Measurements from ENCODE around the gene ZRSR2. TPM values are rescaled to one million over a fixed set of nuclear protein-coding genes. Genes with fewer than 3 reads are reported as not detected.
A peak's percentile ranks its signal among the peaks of the same experiment; 100 is the strongest.

ZRSR2 gene
- total RNA-seq, 1 donor from 2014 or later, result 9.5 TPM

GRCh38 chrX:15849555-15849954, 59.3 kb downstream of the ZRSR2 start:
- DNase-seq (no peak), ATAC-seq (no peak)
- Histone ChIP-seq H3K27me3 (no peaks in the 10 kb centered on the region), H3K9me3 (no peaks in the 10 kb centered on the region), H3K36me3 (no peaks in the 10 kb centered on the region), H3K27ac (no peak overlapping the region), H3K4me1 (no peaks in the 10 kb centered on the region), H3K4me3 (no peak overlapping the region)
- TF ChIP-seq, protein P1, sequence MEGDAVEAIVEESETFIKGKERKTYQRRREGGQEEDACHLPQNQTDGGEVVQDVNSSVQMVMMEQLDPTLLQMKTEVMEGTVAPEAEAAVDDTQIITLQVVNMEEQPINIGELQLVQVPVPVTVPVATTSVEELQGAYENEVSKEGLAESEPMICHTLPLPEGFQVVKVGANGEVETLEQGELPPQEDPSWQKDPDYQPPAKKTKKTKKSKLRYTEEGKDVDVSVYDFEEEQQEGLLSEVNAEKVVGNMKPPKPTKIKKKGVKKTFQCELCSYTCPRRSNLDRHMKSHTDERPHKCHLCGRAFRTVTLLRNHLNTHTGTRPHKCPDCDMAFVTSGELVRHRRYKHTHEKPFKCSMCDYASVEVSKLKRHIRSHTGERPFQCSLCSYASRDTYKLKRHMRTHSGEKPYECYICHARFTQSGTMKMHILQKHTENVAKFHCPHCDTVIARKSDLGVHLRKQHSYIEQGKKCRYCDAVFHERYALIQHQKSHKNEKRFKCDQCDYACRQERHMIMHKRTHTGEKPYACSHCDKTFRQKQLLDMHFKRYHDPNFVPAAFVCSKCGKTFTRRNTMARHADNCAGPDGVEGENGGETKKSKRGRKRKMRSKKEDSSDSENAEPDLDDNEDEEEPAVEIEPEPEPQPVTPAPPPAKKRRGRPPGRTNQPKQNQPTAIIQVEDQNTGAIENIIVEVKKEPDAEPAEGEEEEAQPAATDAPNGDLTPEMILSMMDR (IDR thresholded peaks at IDR 0.05), result peak; percentile 19
- intact Hi-C loops (cut with DNase I), result no loop called here

- no peak for DNase-seq
- peak overlapping the region; percentile 60 for H3K4me3 ChIP-seq
- no peaks in the 10 kb centered on the region for H3K36me3 ChIP-seq
- intact Hi-C loops (cut with DNase I), result no loop called here
- H3K9me3 ChIP-seq, result no peaks in the 10 kb centered on the region
- TF ChIP-seq, protein P1 (IDR thresholded peaks at IDR 0.05), result no peak
- H3K27ac ChIP-seq, result peak overlapping the region; percentile 82
- H3K4me1 ChIP-seq, result no peaks in the 10 kb centered on the region
- H3K27me3 ChIP-seq, result no peaks in the 10 kb centered on the region
- ATAC-seq, result no peak
Measured at GRCh38 chrX:15853586-15854079, 63.3 kb downstream of the ZRSR2 start.

DNA sequence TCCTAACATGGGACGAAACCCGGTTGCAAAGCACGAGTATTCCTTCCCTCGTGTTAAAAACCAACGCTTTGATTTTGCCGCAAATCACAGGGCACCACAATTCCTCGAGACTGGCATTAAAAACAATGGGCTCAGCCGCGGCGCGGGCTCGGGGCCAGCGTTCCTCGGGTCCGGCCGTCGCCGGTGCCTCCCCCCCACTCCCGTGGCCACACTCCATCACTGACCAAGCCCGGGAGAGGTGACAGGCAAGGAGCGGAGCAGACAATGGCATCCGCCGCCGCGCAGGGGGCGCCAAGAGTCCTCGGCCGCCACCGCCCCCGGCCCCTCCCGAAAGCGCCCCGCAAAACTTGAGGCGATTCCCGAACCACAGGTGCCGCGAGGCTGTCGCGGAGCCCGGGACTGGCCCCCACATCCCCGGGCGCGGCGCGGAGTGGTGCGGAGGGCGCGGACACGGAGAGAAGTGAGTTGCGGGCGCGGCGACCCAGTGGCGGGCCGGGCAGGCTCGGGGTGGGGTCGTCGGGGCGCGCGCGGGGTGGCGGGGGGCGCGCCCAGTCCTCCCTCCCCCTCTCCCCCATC, 63.9 kb downstream of the ZRSR2 start:
- peak overlapping the region; percentile 60 for H3K4me3 ChIP-seq
- H3K27me3 ChIP-seq, result no peaks in the 10 kb centered on the region
- no peaks in the 10 kb centered on the region for H3K9me3 ChIP-seq
- H3K36me3 ChIP-seq, result no peaks in the 10 kb centered on the region
- peak; percentile 78 for DNase-seq
- TF ChIP-seq, protein P1 (IDR thresholded peaks at IDR 0.05), result peak; percentile 27
- H3K4me1 ChIP-seq, result no peaks in the 10 kb centered on the region
- peak overlapping the region; percentile 82 for H3K27ac ChIP-seq
- intact Hi-C loops (cut with DNase I), result no loop called here
- peak; percentile 53 for ATAC-seq

DNA sequence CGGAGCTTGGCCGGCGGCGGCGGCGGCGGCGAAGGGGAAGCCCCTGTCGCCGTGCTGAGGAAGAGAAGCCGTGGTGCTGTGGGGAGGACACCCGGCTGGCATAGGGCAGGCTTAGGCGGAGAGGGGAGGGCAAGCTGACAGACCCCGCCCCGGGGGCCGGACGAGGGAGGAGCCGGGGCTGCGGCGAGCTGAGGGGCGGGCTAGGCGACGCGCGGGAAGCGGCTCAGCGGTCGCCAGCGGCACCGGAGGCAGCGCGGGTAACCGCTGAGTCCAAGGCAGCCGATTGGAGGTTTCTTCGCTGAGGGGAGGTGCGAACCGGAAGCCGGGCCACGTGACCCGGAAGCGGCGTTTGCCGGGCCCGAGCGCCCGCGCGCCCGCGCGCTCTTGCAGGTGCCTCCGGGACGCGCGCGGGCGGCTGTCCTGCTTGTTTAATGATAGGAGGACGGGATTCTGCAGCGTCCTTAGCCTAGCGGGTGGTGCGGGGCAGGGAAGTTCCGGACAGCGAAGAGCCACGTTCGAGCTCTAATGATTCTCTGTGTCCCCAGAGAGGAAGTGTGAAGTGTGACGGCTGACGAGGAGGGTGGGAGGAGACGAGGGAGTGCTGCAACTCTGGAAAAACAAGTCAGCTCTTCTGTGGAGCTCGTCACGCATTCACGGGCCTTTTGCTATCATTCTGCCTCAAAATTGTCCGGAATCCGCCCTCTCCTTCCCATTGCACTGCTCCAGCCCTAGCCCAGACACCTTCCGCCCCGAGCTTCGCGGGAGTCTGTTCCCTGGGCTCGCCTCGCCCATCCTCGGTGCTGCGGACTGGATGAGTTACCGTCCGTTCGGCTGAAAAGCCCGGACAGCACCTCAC, 64.7 kb downstream of the ZRSR2 start, which contains the start of gene AP1S2:
Gene AP1S2 (minus strand): TSS at position 102 of the 856 bp plus-strand sequence. CDS start 2,289 bp downstream, outside the sequence.
- H3K4me1 ChIP-seq, result no peaks in the 10 kb centered on the region
- DNase-seq (peak; percentile 96), ATAC-seq (peak; percentile 99)
- intact Hi-C loops (cut with DNase I), result no loop called here
- no peaks in the 10 kb centered on the region for H3K9me3 ChIP-seq
- TF ChIP-seq, protein P1 (IDR thresholded peaks at IDR 0.05), result no peak
- H3K4me3 ChIP-seq, result peak within 1 kb of the TSS; percentile 60
- H3K27me3 ChIP-seq, result no peaks in the 10 kb centered on the region
- no peaks in the 10 kb centered on the region for H3K36me3 ChIP-seq
- peak within 1 kb of the TSS; percentile 86 for H3K27ac ChIP-seq

GRCh38 chrX:15855568-15856221, 65.4 kb downstream of the ZRSR2 start:
- Histone ChIP-seq H3K4me1 (no peaks in the 10 kb centered on the region), H3K36me3 (no peaks in the 10 kb centered on the region), H3K9me3 (no peaks in the 10 kb centered on the region), H3K27me3 (no peaks in the 10 kb centered on the region), H3K4me3 (peak overlapping the region; percentile 60), H3K27ac (peak overlapping the region; percentile 86)
- DNase-seq, result no peak
- intact Hi-C loops (cut with DNase I), result no loop called here
- TF ChIP-seq, protein P1 (IDR thresholded peaks at IDR 0.05), result no peak
- no peak for ATAC-seq
